Measurements from ENCODE around the gene GLI3. TPM values are rescaled to one million over a fixed set of nuclear protein-coding genes. Genes with fewer than 3 reads are reported as not detected.

The GLI3 gene
- total RNA-seq, 2 donors from 2014 or later = 3.4 to 6.6 TPM

GRCh38 chr7:41965951-41966505 is 271.0 kb downstream of the GLI3 start:
- ATAC-seq (ENCODE audit: insufficient number of reproducible peaks, low FRiP score, low read depth) (no peak), DNase-seq (ENCODE audit: low spot score) (no peak)
- peaks cover 11% of the 10 kb centered on the region for H3K36me3 ChIP-seq
- no peak overlapping the region for H3K4me3 ChIP-seq
- TF ChIP-seq CTCF (IDR thresholded peaks at IDR 0.05) = no peak
- no peak overlapping the region for H3K27ac ChIP-seq
- H3K4me1 ChIP-seq (ENCODE audit: control insufficient read depth in 1 of 2, low read depth in 2 of 2) = peaks cover 0 to 4% of the 10 kb centered on the region in 2 donors
- H3K27me3 ChIP-seq (replicated peaks; ENCODE audit: insufficient read depth) = no peaks in the 10 kb centered on the region
- no peaks in the 10 kb centered on the region for H3K9me3 ChIP-seq

- Histone ChIP-seq H3K4me3 (no peak overlapping the region), H3K36me3 (peaks cover 11% of the 10 kb centered on the region), H3K27ac (no peak overlapping the region), H3K27me3 (replicated peaks; ENCODE audit: insufficient read depth) (no peaks in the 10 kb centered on the region), H3K4me1 (ENCODE audit: control insufficient read depth in 1 of 2, low read depth in 2 of 2) (peaks cover 0 to 4% of the 10 kb centered on the region in 2 donors), H3K9me3 (no peaks in the 10 kb centered on the region)
- ATAC-seq (ENCODE audit: insufficient number of reproducible peaks, low FRiP score, low read depth) = no peak
- TF ChIP-seq CTCF (IDR thresholded peaks at IDR 0.05) = no peak
- DNase-seq (ENCODE audit: low spot score) = no peak
Measured at GRCh38 chr7:41964849-41965745, 271.9 kb downstream of the GLI3 start.

GRCh38 chr7:41964183-41964753 is 272.7 kb downstream of the GLI3 start:
- ATAC-seq (ENCODE audit: insufficient number of reproducible peaks, low FRiP score, low read depth) = no peak
- H3K27ac ChIP-seq = no peak overlapping the region
- peaks cover 0 to 4% of the 10 kb centered on the region in 2 donors for H3K4me1 ChIP-seq (ENCODE audit: control insufficient read depth in 1 of 2, low read depth in 2 of 2)

GRCh38 chr7:41956705-41957104 is 280.3 kb downstream of the GLI3 start:
- ATAC-seq (ENCODE audit: insufficient number of reproducible peaks, low FRiP score, low read depth) = no peak
- Histone ChIP-seq H3K4me1 (ENCODE audit: control insufficient read depth in 1 of 2, low read depth in 2 of 2) (peaks cover 16 to 27% of the 10 kb centered on the region in 2 donors), H3K4me3 (peak overlapping the region; percentile 36), H3K36me3 (no peaks in the 10 kb centered on the region), H3K9me3 (no peaks in the 10 kb centered on the region), H3K27ac (no peak overlapping the region), H3K27me3 (replicated peaks; ENCODE audit: insufficient read depth) (no peaks in the 10 kb centered on the region)
- TF ChIP-seq CTCF (IDR thresholded peaks at IDR 0.05) = no peak
- DNase-seq (ENCODE audit: low spot score) = no peak

More at GRCh38 chr7:41964183-41964753, 272.7 kb downstream of the GLI3 start:
- TF ChIP-seq CTCF (IDR thresholded peaks at IDR 0.05) = no peak
- H3K4me3 ChIP-seq = no peak overlapping the region
- no peaks in the 10 kb centered on the region for H3K9me3 ChIP-seq
- DNase-seq (ENCODE audit: low spot score) = no peak
- no peaks in the 10 kb centered on the region for H3K27me3 ChIP-seq (replicated peaks; ENCODE audit: insufficient read depth)
- H3K36me3 ChIP-seq = peaks cover 11% of the 10 kb centered on the region

All from thoracic aorta (tissue), 2 donors.